Activated CD8-positive, alpha-beta T cell treated with anti-CD3 and anti-CD28 coated beads, Interleukin-2, amount 10 ng/mL, durations not matched to agents 7 days and 5 days (primary cell): Measurements from ENCODE around the gene ANKEF1. TPM values are rescaled to one million over a fixed set of nuclear protein-coding genes. Genes with fewer than 3 reads are reported as not detected.
"Not testable (repeated sequence)": the region's sequence is repeated elsewhere in the genome, so short reads cannot be mapped to it uniquely, and the experiment has no call there.

ENCODE experiments used
- ATAC-seq: fragments of 150-1000 bp; cut with Tn5 transposase; one replicate; pipeline ENCODE4 v1.10.0; 2021; ENCODE audit warnings: moderate library complexity
- CTCF ChIA-PET: fragments of 350-600 bp; sonication (Branson Sonifier 250); formaldehyde crosslinking; loops from one replicate; lab custom pipeline; 2021; ENCODE audit warnings: antibody characterized with exemption; lab: Charles Lee
- POLR2A ChIA-PET: fragments of 350-600 bp; sonication (Branson Sonifier 250); formaldehyde crosslinking; loops from one replicate; lab custom pipeline; 2021; ENCODE audit warnings: antibody characterized with exemption; lab: Charles Lee
- DNase-seq: peaks from one replicate; pipeline ENCODE4 v3.0.0-alpha.2; 2020
- H3K27ac Mint-ChIP-seq: one replicate; pipeline ENCODE4 v1.8.0; 2021; ENCODE audit warnings: mild to moderate bottlenecking, mixed read lengths
- H3K27me3 Mint-ChIP-seq: one replicate; pipeline ENCODE4 v1.8.0; 2021; ENCODE audit warnings: low read depth, mixed read lengths
- H3K36me3 Mint-ChIP-seq: one replicate; pipeline ENCODE4 v1.8.0; 2021; ENCODE audit warnings: low read depth, mixed read lengths
- H3K4me1 Mint-ChIP-seq: one replicate; pipeline ENCODE4 v1.8.0; 2021; ENCODE audit warnings: low read depth, mixed read lengths
- H3K4me3 Mint-ChIP-seq: one replicate; pipeline ENCODE4 v1.8.0; 2021; ENCODE audit warnings: mild to moderate bottlenecking, mixed read lengths
- H3K9me3 Mint-ChIP-seq: one replicate; pipeline ENCODE4 v1.8.0; 2022; ENCODE audit warnings: mixed read lengths; ENCODE audit not compliant: insufficient read depth
- total RNA-seq, 2 experiments: library from RNA; stranded (reverse); gene quantifications; one replicate each; pipeline ENCODE4 v1.2.3, GENCODE V29; 2021

ANKEF1 gene
- total RNA-seq, 2 experiments from 2014 or later, result 3.6 to 3.9 TPM

GRCh38 chr20:10036321-10036720, 1.5 kb downstream of the ANKEF1 start:
- ATAC-seq, H3K4me3 Mint-ChIP-seq, H3K4me1 Mint-ChIP-seq, CTCF ChIA-PET, H3K9me3 Mint-ChIP-seq, POLR2A ChIA-PET, DNase-seq, H3K27me3 Mint-ChIP-seq, H3K27ac Mint-ChIP-seq: not testable (repeated sequence)
- peaks cover 11% of the 10 kb centered on the region for H3K36me3 Mint-ChIP-seq

DNA sequence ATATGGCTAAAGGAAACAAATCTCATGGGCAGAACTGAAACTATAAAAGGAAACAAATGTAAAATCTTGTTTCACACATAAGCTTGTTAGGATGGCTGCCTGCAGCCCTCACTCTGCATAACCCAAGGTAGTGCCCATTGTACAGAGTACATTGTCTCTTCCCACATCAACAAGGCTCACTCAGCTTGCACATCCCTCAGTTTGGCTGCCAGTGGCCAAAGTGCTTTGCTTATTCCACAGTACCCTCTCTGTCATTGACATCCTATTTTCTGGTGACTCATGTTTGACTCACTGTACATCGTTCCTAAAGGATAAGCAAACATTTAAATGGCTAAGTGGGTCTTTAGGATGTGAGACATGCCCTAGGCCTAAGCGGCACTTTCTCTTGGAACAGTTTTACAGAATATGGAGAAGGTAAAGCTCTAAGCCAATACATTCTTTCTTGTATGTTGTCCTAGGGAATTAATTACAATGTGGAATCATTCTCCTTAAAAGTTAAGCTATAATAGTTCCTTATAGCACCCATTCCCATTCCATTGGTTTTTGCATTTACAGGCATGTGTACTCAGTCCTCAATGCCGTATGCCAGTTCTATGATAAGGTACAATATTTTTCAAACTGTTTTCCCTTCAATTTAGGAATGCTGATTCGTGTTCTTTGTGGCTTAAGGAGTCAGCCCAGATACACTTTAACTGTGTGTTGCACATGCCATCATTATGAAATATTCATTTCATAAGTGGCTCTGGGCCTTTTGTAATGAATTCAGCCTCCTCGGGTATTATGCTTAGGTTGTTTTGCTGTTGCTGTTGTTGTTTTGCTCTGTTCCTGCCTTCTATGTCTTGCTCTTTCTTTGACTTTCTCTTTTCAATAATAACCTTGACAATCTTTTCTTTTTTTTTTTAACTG, 5.5 kb downstream of the ANKEF1 start:
- peaks cover 19% of the 10 kb centered on the region for H3K4me1 Mint-ChIP-seq
- no peaks in the 10 kb centered on the region for H3K9me3 Mint-ChIP-seq
- POLR2A ChIA-PET, result no interaction called here
- no peak overlapping the region for H3K27ac Mint-ChIP-seq
- CTCF ChIA-PET, result no interaction called here
- H3K27me3 Mint-ChIP-seq, result no peaks in the 10 kb centered on the region
- H3K36me3 Mint-ChIP-seq, result peaks cover 16% of the 10 kb centered on the region
- no peak overlapping the region for H3K4me3 Mint-ChIP-seq
- no peak for DNase-seq
- ATAC-seq, result no peak

GRCh38 chr20:10042086-10042485, 7.3 kb downstream of the ANKEF1 start:
- peaks cover 16% of the 10 kb centered on the region for H3K36me3 Mint-ChIP-seq
- CTCF ChIA-PET, result no interaction called here
- ATAC-seq, result no peak

GRCh38 chr20:10047427-10047826, 12.6 kb downstream of the ANKEF1 start:
- Mint-ChIP-seq H3K27ac (no peak overlapping the region), H3K36me3 (peaks cover 5% of the 10 kb centered on the region), H3K27me3 (no peaks in the 10 kb centered on the region), H3K4me1 (peaks cover 4% of the 10 kb centered on the region), H3K4me3 (no peak overlapping the region), H3K9me3 (no peaks in the 10 kb centered on the region)
- ChIA-PET POLR2A (no interaction called here), CTCF (no interaction called here)
- no peak for ATAC-seq
- no peak for DNase-seq

More at GRCh38 chr20:10042086-10042485, 7.3 kb downstream of the ANKEF1 start:
- Mint-ChIP-seq H3K4me1 (peaks cover 13% of the 10 kb centered on the region), H3K27me3 (no peaks in the 10 kb centered on the region), H3K9me3 (no peaks in the 10 kb centered on the region), H3K27ac (peak overlapping the region; percentile 43), H3K4me3 (no peak overlapping the region)
- no peak for DNase-seq
- POLR2A ChIA-PET, result no interaction called here

- Mint-ChIP-seq H3K27me3 (no peaks in the 10 kb centered on the region), H3K27ac (no peak overlapping the region), H3K4me3 (no peak overlapping the region), H3K9me3 (no peaks in the 10 kb centered on the region), H3K36me3 (peaks cover 9% of the 10 kb centered on the region), H3K4me1 (peaks cover 10% of the 10 kb centered on the region)
- ATAC-seq (no peak), DNase-seq (no peak)
- ChIA-PET CTCF (interaction anchor here (0.8 kb wide), 1 partner anchor 39 kb away, joined by 3 read pairs; no protein-coding TSS in a partner anchor), POLR2A (no interaction called here)
Observed at GRCh38 chr20:10051185-10051584, 16.4 kb downstream of the ANKEF1 start.

GRCh38 chr20:10059006-10059405, 24.2 kb downstream of the ANKEF1 start:
- H3K9me3 Mint-ChIP-seq, result no peaks in the 10 kb centered on the region
- ATAC-seq (no peak), DNase-seq (no peak)
- H3K4me1 Mint-ChIP-seq, result peaks cover 7% of the 10 kb centered on the region
- ChIA-PET CTCF (no interaction called here), POLR2A (no interaction called here)
- H3K36me3 Mint-ChIP-seq, result peaks cover 10% of the 10 kb centered on the region
- peaks cover 3% of the 10 kb centered on the region for H3K27me3 Mint-ChIP-seq
- H3K4me3 Mint-ChIP-seq, result no peak overlapping the region
- no peak overlapping the region for H3K27ac Mint-ChIP-seq

DNA sequence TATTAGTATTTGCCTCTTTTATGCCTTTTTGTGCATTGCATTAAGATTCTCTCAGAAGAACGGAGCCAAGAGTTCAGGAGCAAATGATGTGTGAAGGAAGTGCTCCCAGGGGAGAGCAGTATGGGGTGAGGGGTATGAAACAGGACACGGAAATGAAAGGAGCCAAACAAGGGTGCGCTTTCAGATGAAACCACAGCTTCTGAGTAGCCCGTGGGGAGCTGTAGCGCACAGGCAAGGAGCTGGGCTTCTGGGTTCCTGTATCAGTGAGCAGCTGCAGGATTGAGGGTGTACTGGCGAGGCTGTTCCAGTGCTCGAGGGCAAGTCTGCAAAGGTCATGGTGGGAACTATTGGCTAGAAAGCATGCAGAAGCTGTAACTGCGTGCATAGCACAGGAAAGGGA, 25.4 kb downstream of the ANKEF1 start:
- Mint-ChIP-seq H3K4me3 (no peak overlapping the region), H3K36me3 (peaks cover 5% of the 10 kb centered on the region), H3K9me3 (no peaks in the 10 kb centered on the region), H3K4me1 (no peaks in the 10 kb centered on the region), H3K27me3 (peaks cover 3% of the 10 kb centered on the region), H3K27ac (no peak overlapping the region)
- ChIA-PET CTCF (no interaction called here), POLR2A (no interaction called here)
- DNase-seq, result no peak
- no peak for ATAC-seq

- H3K27ac Mint-ChIP-seq, result no peak overlapping the region
- no peaks in the 10 kb centered on the region for H3K9me3 Mint-ChIP-seq
Observed at GRCh38 chr20:10061641-10062040, 26.9 kb downstream of the ANKEF1 start.

GRCh38 chr20:10063482-10063881, 28.7 kb downstream of the ANKEF1 start:
- DNase-seq, result no peak
- CTCF ChIA-PET, result no interaction called here
- ATAC-seq, result no peak
- Mint-ChIP-seq H3K9me3 (no peaks in the 10 kb centered on the region), H3K36me3 (no peaks in the 10 kb centered on the region), H3K27me3 (peaks cover 5% of the 10 kb centered on the region), H3K4me3 (no peak overlapping the region), H3K4me1 (no peaks in the 10 kb centered on the region), H3K27ac (no peak overlapping the region)
- POLR2A ChIA-PET, result no interaction called here

More at GRCh38 chr20:10061641-10062040, 26.9 kb downstream of the ANKEF1 start:
- CTCF ChIA-PET, result no interaction called here
- no peak for ATAC-seq
- no peak overlapping the region for H3K4me3 Mint-ChIP-seq
- DNase-seq, result no peak
- H3K36me3 Mint-ChIP-seq, result peaks cover 2% of the 10 kb centered on the region
- peaks cover 5% of the 10 kb centered on the region for H3K27me3 Mint-ChIP-seq
- no peaks in the 10 kb centered on the region for H3K4me1 Mint-ChIP-seq
- POLR2A ChIA-PET, result no interaction called here

DNA sequence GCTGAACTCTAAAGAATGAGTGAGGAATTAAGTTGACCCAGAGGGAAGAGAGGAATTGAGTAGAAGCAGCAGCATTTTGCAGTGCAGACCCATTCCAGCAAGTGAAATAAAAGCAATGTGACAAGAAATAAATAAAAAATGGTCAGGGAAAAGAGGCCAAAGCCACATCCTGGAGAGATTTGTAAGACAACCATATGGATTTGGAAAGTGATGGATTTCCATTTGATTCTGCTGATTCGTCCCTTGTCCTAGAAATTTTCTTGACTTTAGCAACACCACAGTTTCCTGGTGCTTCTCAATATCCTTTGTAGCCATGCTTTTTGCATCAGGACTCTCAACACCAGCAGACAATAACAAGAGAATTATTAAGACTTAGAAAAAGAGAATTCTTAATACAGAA, 29.8 kb downstream of the ANKEF1 start:
- Mint-ChIP-seq H3K27me3 (peaks cover 8% of the 10 kb centered on the region), H3K4me3 (no peak overlapping the region), H3K36me3 (no peaks in the 10 kb centered on the region), H3K4me1 (no peaks in the 10 kb centered on the region), H3K27ac (no peak overlapping the region), H3K9me3 (no peaks in the 10 kb centered on the region)
- no peak for ATAC-seq
- DNase-seq, result no peak
- POLR2A ChIA-PET, result no interaction called here
- CTCF ChIA-PET, result no interaction called here

DNA sequence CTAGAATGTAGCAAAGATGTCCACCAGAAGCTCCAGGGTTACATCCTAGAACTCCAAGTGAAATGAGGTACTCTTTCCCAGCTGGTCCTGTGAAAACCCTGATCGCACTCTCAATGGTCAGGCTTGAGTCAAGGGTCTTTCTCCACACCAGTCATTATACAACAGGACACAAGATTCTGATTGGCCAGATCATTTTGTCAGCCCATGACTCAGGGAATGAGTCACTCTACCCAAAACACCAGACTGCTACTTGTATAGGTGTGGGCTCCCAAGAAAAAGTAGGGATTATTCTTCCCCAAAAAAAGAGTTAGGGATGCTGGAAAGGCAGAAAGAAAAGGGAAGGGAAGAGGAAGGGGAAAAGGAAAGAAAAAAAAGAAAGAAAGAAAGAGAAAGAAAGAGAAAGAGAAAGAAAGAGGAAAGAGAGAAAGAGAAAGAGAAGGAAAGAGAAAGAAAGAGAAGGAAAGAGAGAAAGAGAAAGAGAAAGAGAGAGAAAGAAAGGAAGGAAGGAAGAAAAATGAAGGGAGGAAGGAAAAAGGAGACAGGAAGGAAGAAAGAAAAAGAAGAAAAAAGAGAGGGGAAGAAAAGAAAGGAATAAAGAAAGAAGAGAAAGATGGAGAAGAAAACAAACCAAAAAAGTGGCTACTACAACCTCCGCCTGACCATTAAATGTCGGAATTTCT, 30.5 kb downstream of the ANKEF1 start:
- no peak overlapping the region for H3K27ac Mint-ChIP-seq
- no peak for ATAC-seq
- POLR2A ChIA-PET, result no interaction called here
- H3K9me3 Mint-ChIP-seq, result no peaks in the 10 kb centered on the region
- no peak overlapping the region for H3K4me3 Mint-ChIP-seq
- peaks cover 8% of the 10 kb centered on the region for H3K27me3 Mint-ChIP-seq
- H3K36me3 Mint-ChIP-seq, result no peaks in the 10 kb centered on the region
- no peak for DNase-seq
- no peaks in the 10 kb centered on the region for H3K4me1 Mint-ChIP-seq
- CTCF ChIA-PET, result no interaction called here

DNA sequence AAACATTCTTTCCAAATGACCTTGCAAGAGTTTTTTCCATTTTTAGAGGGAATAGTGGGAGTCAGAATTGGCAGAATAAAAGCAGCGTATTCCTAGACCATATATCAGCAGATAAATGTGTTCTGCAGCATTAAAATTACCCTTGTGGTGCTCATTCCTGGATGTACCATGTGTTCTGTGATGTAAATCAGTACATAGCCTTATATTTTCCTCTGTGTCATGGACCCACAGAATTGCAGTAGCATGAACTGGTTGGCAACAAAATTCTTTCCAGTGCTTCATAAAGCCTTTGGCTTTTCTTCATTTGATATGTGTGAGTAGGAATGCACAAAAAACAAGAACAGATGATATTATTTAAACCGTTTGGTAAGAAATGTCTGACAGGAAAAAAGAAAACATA, 32.5 kb downstream of the ANKEF1 start:
- Mint-ChIP-seq H3K9me3 (no peaks in the 10 kb centered on the region), H3K4me1 (no peaks in the 10 kb centered on the region), H3K36me3 (no peaks in the 10 kb centered on the region), H3K27me3 (peaks cover 8% of the 10 kb centered on the region), H3K4me3 (no peak overlapping the region), H3K27ac (no peak overlapping the region)
- ChIA-PET CTCF (no interaction called here), POLR2A (no interaction called here)
- DNase-seq, result no peak
- no peak for ATAC-seq
